OCI-LY1 (cell line): ENCODE results near the gene INAVA.

Experiments used
- H2AFZ ChIP-seq: fragments of 200-600 bp; sonication (generic), shearing (Covaris generic); 2 replicates; pipeline ENCODE4 v1.6.0; 2014; ENCODE audit warnings: antibody characterized with exemption, mild to moderate bottlenecking, low read length
- H3F3A ChIP-seq: fragments of 200-600 bp; sonication (generic), shearing (Covaris generic); 2 replicates; pipeline ENCODE4 v1.6.0; 2014; ENCODE audit warnings: mild to moderate bottlenecking, antibody characterized with exemption, low read length, moderate library complexity; ENCODE audit not compliant: insufficient read depth
- H3K27ac ChIP-seq: fragments of 200-600 bp; sonication (generic); 2 replicates; pipeline ENCODE4 v1.5.1; 2014; ENCODE audit warnings: low read length, mixed run types, mild to moderate bottlenecking, low read depth; ENCODE audit not compliant: poor library complexity, severe bottlenecking
- H3K27me3 ChIP-seq: fragments of 200-600 bp; sonication (generic); 2 replicates; pipeline ENCODE4 v1.6.0; 2014; ENCODE audit warnings: antibody characterized with exemption, mild to moderate bottlenecking, low read length, moderate library complexity; ENCODE audit not compliant: insufficient read depth
- H3K36me3 ChIP-seq: fragments of 200-600 bp; sonication (generic); 2 replicates; pipeline ENCODE4 v1.6.1; 2014; ENCODE audit warnings: mild to moderate bottlenecking, antibody characterized with exemption, low read length, moderate library complexity, mixed read lengths; ENCODE audit not compliant: insufficient read depth
- H3K4me1 ChIP-seq: fragments of 200-600 bp; sonication (generic); 2 replicates; pipeline ENCODE4 v1.5.1; 2014; ENCODE audit warnings: mild to moderate bottlenecking, low read length, moderate library complexity; ENCODE audit not compliant: insufficient read depth, severe bottlenecking
- H3K4me2 ChIP-seq: fragments of 200-600 bp; sonication (generic), shearing (Covaris generic); 2 replicates; pipeline ENCODE4 v1.6.1; 2014; ENCODE audit warnings: low read length
- H3K4me3 ChIP-seq: fragments of 200-600 bp; sonication (generic); 2 replicates; pipeline ENCODE4 v1.5.1; 2014; ENCODE audit warnings: low read length, low read depth, mild to moderate bottlenecking, mixed read lengths; ENCODE audit not compliant: poor library complexity, severe bottlenecking
- H3K79me2 ChIP-seq: fragments of 200-600 bp; shearing (Covaris generic); 2 replicates; pipeline ENCODE4 v1.6.1; 2016; ENCODE audit warnings: mixed run types, low read length, mixed read lengths; ENCODE audit not compliant: insufficient read depth
- H3K9ac ChIP-seq: fragments of 200-600 bp; sonication (generic), shearing (Covaris generic); 2 replicates; pipeline ENCODE4 v1.6.1; 2014; ENCODE audit warnings: mild to moderate bottlenecking, low read length, mixed read lengths
- H3K9me2 ChIP-seq: fragments of 200-600 bp; sonication (generic), shearing (Covaris generic); 2 replicates; pipeline ENCODE4 v1.6.1; 2014; ENCODE audit warnings: low read depth, mild to moderate bottlenecking, low read length, mixed read lengths
- H3K9me3 ChIP-seq: fragments of 200-600 bp; shearing (Covaris generic); 2 replicates; pipeline ENCODE4 v1.6.1; 2014; ENCODE audit warnings: low read length, mixed read lengths
- H4K20me1 ChIP-seq: fragments of 200-600 bp; sonication (generic), shearing (Covaris generic); 2 replicates; pipeline ENCODE4 v1.6.0; 2016; ENCODE audit warnings: mild to moderate bottlenecking, low read length; ENCODE audit not compliant: insufficient read depth
- EZH2 ChIP-seq: fragments of 200-600 bp; sonication (generic), shearing (Covaris generic); IDR thresholded peaks from 2 replicates; pipeline ENCODE4 v1.8.0; 2017; ENCODE audit warnings: borderline replicate concordance, mixed run types, mild to moderate bottlenecking, antibody characterized with exemption, low read length, moderate library complexity, mixed read lengths
- TF ChIP-seq, protein P1 (sequence below): fragments of 200-600 bp; sonication (generic), shearing (Covaris generic); IDR thresholded peaks from 2 replicates; pipeline ENCODE4 v1.5.1; 2017; ENCODE audit warnings: mild to moderate bottlenecking, antibody characterized with exemption, low read length, moderate library complexity, mixed read lengths

INAVA gene

DNA sequence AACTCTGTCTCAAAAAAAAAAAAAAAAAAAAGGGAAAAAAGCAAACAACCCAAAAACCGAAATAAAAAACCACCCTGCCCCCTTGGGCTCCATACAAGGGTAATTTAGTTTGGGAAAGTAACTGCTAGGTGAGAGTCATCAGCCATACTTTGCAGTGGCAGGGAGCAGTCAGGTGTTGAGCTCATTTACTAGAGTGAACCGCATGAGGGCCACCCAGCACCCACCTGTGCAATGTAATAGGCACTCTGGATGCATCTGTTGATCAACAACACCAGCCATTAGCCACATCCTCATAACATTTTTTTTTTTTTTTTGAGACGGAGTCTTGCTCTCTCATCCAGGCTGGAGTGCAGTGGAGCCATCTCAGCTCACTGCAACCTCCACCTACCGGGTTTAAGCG lies 9.1 kb downstream of the INAVA start:
- H3K9me3 ChIP-seq = no peaks in the 10 kb centered on the region
- H3K9ac ChIP-seq = no peak overlapping the region
- no peaks in the 10 kb centered on the region for H3K79me2 ChIP-seq
- TF ChIP-seq, protein P1, sequence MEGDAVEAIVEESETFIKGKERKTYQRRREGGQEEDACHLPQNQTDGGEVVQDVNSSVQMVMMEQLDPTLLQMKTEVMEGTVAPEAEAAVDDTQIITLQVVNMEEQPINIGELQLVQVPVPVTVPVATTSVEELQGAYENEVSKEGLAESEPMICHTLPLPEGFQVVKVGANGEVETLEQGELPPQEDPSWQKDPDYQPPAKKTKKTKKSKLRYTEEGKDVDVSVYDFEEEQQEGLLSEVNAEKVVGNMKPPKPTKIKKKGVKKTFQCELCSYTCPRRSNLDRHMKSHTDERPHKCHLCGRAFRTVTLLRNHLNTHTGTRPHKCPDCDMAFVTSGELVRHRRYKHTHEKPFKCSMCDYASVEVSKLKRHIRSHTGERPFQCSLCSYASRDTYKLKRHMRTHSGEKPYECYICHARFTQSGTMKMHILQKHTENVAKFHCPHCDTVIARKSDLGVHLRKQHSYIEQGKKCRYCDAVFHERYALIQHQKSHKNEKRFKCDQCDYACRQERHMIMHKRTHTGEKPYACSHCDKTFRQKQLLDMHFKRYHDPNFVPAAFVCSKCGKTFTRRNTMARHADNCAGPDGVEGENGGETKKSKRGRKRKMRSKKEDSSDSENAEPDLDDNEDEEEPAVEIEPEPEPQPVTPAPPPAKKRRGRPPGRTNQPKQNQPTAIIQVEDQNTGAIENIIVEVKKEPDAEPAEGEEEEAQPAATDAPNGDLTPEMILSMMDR = no peak
- no peak for TF ChIP-seq EZH2
- H3K9me2 ChIP-seq = no peaks in the 10 kb centered on the region
- no peaks in the 10 kb centered on the region for H3K4me1 ChIP-seq
- no peak overlapping the region for H3K4me3 ChIP-seq
- H3K27me3 ChIP-seq = no peaks in the 10 kb centered on the region; the same call in 1 of the 2 replicates
- no peak overlapping the region for H3K27ac ChIP-seq
- H3F3A ChIP-seq = no peaks in the 10 kb centered on the region
- H2AFZ ChIP-seq = no peak overlapping the region
- H4K20me1 ChIP-seq = no peaks in the 10 kb centered on the region
- H3K36me3 ChIP-seq = no peaks in the 10 kb centered on the region
- H3K4me2 ChIP-seq = no peak overlapping the region

DNA sequence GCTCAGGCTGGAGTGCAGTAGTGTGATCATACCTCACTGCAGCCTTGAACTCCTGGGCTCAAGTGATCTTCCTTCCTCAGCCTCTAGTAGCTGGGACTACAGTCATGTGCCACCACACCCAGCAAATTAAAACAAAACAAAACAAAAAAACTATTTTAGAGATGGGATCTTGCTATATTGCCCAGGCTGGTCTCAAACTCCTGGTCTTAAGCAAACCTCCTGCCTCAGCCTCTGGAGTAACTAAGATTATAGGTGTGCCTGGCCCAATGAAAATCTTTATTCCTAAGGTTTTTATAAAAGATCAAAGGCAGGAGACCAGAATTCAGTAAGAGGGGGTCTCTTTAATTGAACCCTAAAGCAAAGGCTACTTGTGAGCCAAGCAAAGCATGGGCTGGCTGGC lies 10.1 kb downstream of the INAVA start:
- H3K27ac ChIP-seq = no peak overlapping the region
- no peaks in the 10 kb centered on the region for H3K9me3 ChIP-seq
- H3K4me3 ChIP-seq = no peak overlapping the region
- no peaks in the 10 kb centered on the region for H3K36me3 ChIP-seq
- no peaks in the 10 kb centered on the region; the same call in 1 of the 2 replicates for H3K27me3 ChIP-seq
- H4K20me1 ChIP-seq = no peaks in the 10 kb centered on the region
- no peaks in the 10 kb centered on the region for H3F3A ChIP-seq
- no peak for TF ChIP-seq EZH2
- TF ChIP-seq, protein P1 = no peak
- H3K9ac ChIP-seq = no peak overlapping the region
- no peaks in the 10 kb centered on the region for H3K9me2 ChIP-seq
- no peak overlapping the region for H2AFZ ChIP-seq
- H3K79me2 ChIP-seq = no peaks in the 10 kb centered on the region
- no peaks in the 10 kb centered on the region for H3K4me1 ChIP-seq
- no peak overlapping the region for H3K4me2 ChIP-seq

DNA sequence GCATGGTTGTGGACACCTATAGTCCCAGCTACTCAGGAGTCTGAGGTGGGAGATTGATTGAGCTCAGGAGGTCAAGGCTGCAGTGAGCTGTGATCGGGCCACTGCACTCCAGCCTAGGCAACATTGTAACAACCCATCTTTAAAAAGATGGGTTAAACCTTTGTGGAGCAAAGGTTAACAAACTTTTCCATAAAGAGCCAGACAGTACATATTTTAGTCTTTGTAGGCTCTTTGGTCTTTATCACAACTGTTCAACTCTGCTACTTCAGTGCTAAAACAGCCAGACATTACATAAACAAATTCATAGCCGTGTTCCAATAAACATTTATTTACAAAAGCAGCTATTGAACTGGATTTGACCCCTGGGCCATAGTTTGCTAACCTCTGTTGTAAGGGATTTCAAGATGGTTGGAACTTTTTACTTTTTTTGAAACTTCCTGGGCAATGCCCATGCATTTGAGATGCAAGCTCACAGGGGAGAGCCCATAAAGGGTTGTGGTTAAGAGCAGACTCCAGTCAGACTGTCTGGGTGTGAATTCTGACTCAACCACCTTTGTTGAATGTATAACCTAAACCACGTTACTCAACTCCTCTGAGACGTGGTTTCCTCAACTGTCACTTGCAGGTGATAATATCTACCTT lies 10.8 kb downstream of the INAVA start:
- H3K4me3 ChIP-seq = no peak overlapping the region
- TF ChIP-seq, protein P1 = no peak
- no peak for TF ChIP-seq EZH2
- no peak overlapping the region for H3K4me2 ChIP-seq
- H3K4me1 ChIP-seq = no peaks in the 10 kb centered on the region
- no peak overlapping the region for H3K9ac ChIP-seq
- no peaks in the 10 kb centered on the region for H4K20me1 ChIP-seq
- H3K27me3 ChIP-seq = no peaks in the 10 kb centered on the region; the same call in 1 of the 2 replicates
- no peaks in the 10 kb centered on the region for H3K79me2 ChIP-seq
- H2AFZ ChIP-seq = no peak overlapping the region
- no peaks in the 10 kb centered on the region for H3K9me3 ChIP-seq
- H3K27ac ChIP-seq = no peak overlapping the region
- H3K36me3 ChIP-seq = no peaks in the 10 kb centered on the region
- H3K9me2 ChIP-seq = no peaks in the 10 kb centered on the region
- no peaks in the 10 kb centered on the region for H3F3A ChIP-seq
